Measurements from ENCODE around the gene FZD10.

DNA sequence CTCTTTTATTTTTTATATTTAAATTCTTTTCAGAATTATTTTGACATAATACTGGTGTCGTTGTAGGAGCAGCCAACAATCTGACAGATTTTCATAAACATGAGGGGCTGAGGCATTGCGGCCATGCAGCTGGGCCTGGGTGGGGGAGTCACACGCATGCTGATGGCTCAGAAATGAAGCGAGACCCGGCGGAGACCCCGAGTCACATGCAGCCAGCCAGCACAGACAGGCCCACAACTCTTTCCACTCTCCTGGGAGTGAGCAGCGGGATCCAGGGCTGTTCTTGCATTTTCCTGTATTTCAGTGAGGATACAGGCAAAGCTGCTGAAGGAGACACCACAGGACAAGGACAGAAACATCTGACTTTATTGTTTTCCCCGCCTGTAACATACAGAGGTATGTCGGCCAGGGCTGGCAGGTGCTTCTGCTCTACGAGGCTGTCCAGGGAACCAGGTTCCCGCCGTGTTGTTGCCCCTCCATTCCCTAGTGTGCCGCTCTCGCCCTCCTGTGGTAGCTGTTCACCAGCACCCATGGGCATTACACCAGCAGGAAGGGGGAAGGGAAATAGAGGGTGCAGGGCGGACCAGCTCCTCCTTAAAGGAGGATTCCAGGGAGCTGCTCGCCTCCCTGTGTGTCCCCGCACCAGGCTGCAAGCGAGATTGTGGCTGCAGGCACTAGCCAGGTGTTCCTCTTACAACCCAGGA is 30.5 kb downstream of the FZD10 start:
- no peak for TF ChIP-seq POLR2AphosphoS5 (IDR thresholded peaks at IDR 0.05)
- TF ChIP-seq, protein P1, sequence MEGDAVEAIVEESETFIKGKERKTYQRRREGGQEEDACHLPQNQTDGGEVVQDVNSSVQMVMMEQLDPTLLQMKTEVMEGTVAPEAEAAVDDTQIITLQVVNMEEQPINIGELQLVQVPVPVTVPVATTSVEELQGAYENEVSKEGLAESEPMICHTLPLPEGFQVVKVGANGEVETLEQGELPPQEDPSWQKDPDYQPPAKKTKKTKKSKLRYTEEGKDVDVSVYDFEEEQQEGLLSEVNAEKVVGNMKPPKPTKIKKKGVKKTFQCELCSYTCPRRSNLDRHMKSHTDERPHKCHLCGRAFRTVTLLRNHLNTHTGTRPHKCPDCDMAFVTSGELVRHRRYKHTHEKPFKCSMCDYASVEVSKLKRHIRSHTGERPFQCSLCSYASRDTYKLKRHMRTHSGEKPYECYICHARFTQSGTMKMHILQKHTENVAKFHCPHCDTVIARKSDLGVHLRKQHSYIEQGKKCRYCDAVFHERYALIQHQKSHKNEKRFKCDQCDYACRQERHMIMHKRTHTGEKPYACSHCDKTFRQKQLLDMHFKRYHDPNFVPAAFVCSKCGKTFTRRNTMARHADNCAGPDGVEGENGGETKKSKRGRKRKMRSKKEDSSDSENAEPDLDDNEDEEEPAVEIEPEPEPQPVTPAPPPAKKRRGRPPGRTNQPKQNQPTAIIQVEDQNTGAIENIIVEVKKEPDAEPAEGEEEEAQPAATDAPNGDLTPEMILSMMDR (IDR thresholded peaks at IDR 0.05), result no peak
